ENCODE measurements around the gene MDM2. TPM values are rescaled to one million over a fixed set of nuclear protein-coding genes. Genes with fewer than 3 reads are reported as not detected.

The MDM2 gene
- total RNA-seq, 1 experiment from 2014 or later: 207 TPM

DNA sequence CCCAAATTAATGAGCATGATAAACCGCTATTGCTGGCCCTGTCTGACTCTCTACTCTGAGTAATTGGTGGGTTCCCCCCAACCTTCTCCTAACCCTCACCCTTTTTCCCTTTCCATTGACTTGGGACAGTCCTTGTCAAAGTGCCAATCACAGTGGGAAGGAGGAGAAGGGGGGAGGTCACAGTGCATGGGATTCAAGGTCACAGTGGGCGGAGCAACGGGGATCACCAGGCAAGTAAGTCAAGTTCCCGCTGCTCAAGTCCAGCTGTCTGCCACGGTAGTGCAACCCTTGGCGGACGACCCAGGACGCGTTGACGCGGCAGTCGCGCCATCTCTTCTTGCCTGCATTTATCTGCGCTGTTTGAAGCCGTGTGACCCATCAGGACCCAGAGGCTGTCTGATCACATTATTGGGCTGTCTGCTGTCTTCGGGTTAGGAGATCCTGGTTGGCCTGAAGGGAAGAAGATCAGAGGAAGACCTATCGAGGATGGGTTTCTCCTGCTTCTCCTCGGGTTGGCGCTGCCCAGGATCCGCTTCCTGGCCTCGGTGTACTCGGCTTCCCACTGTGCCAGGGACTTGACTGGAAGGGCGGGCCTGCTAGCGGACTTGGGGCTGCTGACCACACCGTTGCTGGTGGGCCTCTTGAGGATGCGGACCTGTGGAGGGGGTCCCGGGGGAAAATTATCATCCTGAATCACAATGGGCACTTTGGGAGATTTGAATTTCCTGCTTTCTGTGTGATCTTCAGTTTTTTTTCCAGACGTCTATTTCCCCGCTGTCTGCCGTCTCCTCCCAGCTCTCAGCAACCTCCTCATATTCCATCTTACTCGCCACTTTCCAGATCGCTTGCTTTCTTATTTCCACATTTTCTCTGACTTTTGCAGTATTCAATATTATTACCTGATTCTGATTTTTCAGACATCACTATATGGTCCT lies 3.1 kb upstream of the MDM2 start:
- peaks cover 13% of the 10 kb centered on the region for H3K36me3 Mint-ChIP-seq
- ATAC-seq: peak; percentile 9
- CTCF ChIA-PET: no interaction called here
- H3K9me3 Mint-ChIP-seq: no peaks in the 10 kb centered on the region
- peak; percentile 52 for DNase-seq (ENCODE audit: low spot score)
- POLR2A ChIA-PET: no interaction called here
- H3K27ac Mint-ChIP-seq: peak overlapping the region; percentile 42; the same call in 1 of the 2 replicates
- no peaks in the 10 kb centered on the region for H3K27me3 Mint-ChIP-seq (ENCODE audit: low read depth)
- peak; percentile 64; the same call in 1 of the 2 replicates for TF ChIP-seq GABPB1 (CRISPR knock-in tag; IDR thresholded peaks at IDR 0.05)
- no peak for TF ChIP-seq CBFB (CRISPR knock-in tag; IDR thresholded peaks at IDR 0.05; ENCODE audit: low read depth)
- H3K4me1 Mint-ChIP-seq: peaks cover 35% of the 10 kb centered on the region
- H3K4me3 Mint-ChIP-seq: peak overlapping the region; percentile 86

DNA sequence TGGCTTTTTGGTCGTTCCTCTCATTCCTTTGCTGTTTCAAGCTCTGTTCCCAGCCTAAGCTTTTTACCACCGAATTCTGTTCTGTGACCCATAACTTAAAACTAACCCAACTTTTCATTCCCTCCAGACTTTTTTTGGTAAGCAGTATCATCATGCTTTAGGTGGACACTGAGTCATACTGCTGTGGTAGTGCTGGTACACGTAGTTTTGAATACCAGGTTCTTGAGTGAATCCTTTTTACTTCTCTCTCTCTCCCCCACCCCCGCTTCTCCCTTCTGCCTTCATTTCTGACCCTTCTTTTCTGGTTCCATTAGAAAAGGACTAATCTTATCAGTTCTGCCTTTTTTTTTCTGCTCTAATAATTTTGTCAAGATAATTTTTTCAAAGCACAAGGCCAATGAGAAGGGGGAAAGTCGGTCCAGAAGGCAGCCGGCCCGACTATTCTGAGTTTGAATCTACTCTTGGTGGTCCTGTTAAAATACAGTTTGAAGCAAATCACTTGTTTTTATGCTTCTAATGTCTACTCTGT lies 2.3 kb upstream of the MDM2 start:
- CTCF ChIA-PET: no interaction called here
- no peak for ATAC-seq
- TF ChIP-seq ZNF232 (CRISPR knock-in tag; IDR thresholded peaks at IDR 0.05): no peak
- TF ChIP-seq FOXK1 (CRISPR knock-in tag; IDR thresholded peaks at IDR 0.05): no peak
- no peak for TF ChIP-seq SMAD4 (CRISPR knock-in tag; IDR thresholded peaks at IDR 0.05)
- TF ChIP-seq, protein P1, sequence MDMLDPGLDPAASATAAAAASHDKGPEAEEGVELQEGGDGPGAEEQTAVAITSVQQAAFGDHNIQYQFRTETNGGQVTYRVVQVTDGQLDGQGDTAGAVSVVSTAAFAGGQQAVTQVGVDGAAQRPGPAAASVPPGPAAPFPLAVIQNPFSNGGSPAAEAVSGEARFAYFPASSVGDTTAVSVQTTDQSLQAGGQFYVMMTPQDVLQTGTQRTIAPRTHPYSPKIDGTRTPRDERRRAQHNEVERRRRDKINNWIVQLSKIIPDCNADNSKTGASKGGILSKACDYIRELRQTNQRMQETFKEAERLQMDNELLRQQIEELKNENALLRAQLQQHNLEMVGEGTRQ (CRISPR knock-in tag; IDR thresholded peaks at IDR 0.05): no peak
- no peak for TF ChIP-seq JAZF1 (CRISPR knock-in tag; IDR thresholded peaks at IDR 0.05)
- TF ChIP-seq, protein P2, sequence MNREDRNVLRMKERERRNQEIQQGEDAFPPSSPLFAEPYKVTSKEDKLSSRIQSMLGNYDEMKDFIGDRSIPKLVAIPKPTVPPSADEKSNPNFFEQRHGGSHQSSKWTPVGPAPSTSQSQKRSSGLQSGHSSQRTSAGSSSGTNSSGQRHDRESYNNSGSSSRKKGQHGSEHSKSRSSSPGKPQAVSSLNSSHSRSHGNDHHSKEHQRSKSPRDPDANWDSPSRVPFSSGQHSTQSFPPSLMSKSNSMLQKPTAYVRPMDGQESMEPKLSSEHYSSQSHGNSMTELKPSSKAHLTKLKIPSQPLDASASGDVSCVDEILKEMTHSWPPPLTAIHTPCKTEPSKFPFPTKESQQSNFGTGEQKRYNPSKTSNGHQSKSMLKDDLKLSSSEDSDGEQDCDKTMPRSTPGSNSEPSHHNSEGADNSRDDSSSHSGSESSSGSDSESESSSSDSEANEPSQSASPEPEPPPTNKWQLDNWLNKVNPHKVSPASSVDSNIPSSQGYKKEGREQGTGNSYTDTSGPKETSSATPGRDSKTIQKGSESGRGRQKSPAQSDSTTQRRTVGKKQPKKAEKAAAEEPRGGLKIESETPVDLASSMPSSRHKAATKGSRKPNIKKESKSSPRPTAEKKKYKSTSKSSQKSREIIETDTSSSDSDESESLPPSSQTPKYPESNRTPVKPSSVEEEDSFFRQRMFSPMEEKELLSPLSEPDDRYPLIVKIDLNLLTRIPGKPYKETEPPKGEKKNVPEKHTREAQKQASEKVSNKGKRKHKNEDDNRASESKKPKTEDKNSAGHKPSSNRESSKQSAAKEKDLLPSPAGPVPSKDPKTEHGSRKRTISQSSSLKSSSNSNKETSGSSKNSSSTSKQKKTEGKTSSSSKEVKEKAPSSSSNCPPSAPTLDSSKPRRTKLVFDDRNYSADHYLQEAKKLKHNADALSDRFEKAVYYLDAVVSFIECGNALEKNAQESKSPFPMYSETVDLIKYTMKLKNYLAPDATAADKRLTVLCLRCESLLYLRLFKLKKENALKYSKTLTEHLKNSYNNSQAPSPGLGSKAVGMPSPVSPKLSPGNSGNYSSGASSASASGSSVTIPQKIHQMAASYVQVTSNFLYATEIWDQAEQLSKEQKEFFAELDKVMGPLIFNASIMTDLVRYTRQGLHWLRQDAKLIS (CRISPR knock-in tag; IDR thresholded peaks at IDR 0.05; ENCODE audit: borderline replicate concordance): no peak
- no peak for TF ChIP-seq TCF7 (CRISPR knock-in tag; IDR thresholded peaks at IDR 0.05; ENCODE audit: low read depth)
- TF ChIP-seq ZNF263 (CRISPR knock-in tag; IDR thresholded peaks at IDR 0.05; ENCODE audit: low read depth): no peak
- TF ChIP-seq, protein P3, sequence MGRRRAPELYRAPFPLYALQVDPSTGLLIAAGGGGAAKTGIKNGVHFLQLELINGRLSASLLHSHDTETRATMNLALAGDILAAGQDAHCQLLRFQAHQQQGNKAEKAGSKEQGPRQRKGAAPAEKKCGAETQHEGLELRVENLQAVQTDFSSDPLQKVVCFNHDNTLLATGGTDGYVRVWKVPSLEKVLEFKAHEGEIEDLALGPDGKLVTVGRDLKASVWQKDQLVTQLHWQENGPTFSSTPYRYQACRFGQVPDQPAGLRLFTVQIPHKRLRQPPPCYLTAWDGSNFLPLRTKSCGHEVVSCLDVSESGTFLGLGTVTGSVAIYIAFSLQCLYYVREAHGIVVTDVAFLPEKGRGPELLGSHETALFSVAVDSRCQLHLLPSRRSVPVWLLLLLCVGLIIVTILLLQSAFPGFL (CRISPR knock-in tag; IDR thresholded peaks at IDR 0.05; ENCODE audit: borderline replicate concordance): no peak
- TF ChIP-seq, protein P4, sequence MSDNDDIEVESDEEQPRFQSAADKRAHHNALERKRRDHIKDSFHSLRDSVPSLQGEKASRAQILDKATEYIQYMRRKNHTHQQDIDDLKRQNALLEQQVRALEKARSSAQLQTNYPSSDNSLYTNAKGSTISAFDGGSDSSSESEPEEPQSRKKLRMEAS (CRISPR knock-in tag; IDR thresholded peaks at IDR 0.05): no peak
- TF ChIP-seq NFE2L1 (CRISPR knock-in tag; IDR thresholded peaks at IDR 0.05): no peak
- TF ChIP-seq, protein P5, sequence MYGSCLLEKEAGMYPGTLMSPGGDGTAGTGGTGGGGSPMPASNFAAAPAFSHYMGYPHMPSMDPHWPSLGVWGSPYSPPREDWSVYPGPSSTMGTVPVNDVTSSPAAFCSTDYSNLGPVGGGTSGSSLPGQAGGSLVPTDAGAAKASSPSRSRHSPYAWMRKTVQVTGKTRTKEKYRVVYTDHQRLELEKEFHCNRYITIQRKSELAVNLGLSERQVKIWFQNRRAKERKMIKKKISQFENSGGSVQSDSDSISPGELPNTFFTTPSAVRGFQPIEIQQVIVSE (CRISPR knock-in tag; IDR thresholded peaks at IDR 0.05; ENCODE audit: borderline replicate concordance): no peak
- no peak for TF ChIP-seq ZNF121 (CRISPR knock-in tag; IDR thresholded peaks at IDR 0.05)
- TF ChIP-seq, protein P6, sequence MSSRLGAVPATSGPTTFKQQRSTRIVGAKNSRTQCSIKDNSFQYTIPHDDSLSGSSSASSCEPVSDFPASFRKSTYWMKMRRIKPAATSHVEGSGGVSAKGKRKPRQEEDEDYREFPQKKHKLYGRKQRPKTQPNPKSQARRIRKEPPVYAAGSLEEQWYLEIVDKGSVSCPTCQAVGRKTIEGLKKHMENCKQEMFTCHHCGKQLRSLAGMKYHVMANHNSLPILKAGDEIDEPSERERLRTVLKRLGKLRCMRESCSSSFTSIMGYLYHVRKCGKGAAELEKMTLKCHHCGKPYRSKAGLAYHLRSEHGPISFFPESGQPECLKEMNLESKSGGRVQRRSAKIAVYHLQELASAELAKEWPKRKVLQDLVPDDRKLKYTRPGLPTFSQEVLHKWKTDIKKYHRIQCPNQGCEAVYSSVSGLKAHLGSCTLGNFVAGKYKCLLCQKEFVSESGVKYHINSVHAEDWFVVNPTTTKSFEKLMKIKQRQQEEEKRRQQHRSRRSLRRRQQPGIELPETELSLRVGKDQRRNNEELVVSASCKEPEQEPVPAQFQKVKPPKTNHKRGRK (CRISPR knock-in tag; IDR thresholded peaks at IDR 0.05; ENCODE audit: borderline replicate concordance): no peak
- TF ChIP-seq PRRX2 (CRISPR knock-in tag; IDR thresholded peaks at IDR 0.05): no peak
- no peak for TF ChIP-seq SMAD3 (CRISPR knock-in tag; IDR thresholded peaks at IDR 0.05; ENCODE audit: borderline replicate concordance)
- Mint-ChIP-seq H3K27me3 (ENCODE audit: low read depth) (no peaks in the 10 kb centered on the region), H3K4me3 (peak overlapping the region; percentile 86), H3K4me1 (peaks cover 36% of the 10 kb centered on the region), H3K36me3 (peaks cover 15% of the 10 kb centered on the region), H3K9me3 (no peaks in the 10 kb centered on the region), H3K27ac (no peak overlapping the region; the same call in 1 of the 2 replicates)
- DNase-seq (ENCODE audit: low spot score): no peak
- POLR2A ChIA-PET: no interaction called here
